Heart right ventricle (tissue), 16 donors: Measurements from ENCODE around the gene SNRNP40. TPM values are rescaled to one million over a fixed set of nuclear protein-coding genes. Genes with fewer than 3 reads are reported as not detected.

Experiments used
- ATAC-seq, 8 donors: fragments of 200-7000 bp; cut with Tn5 transposase; one replicate each; pipeline ENCODE4 v1.9.1; 2020; ENCODE audit warnings: mild to moderate bottlenecking in 8 of 8, moderate library complexity in 8 of 8, moderate number of reproducible peaks in 1 of 8
- DNase-seq, 2 donors: peaks; one replicate each; pipeline ENCODE4 v3.0.0-alpha.2; 2020
- H3K27ac ChIP-seq, 10 donors: fragments of 200-600 bp; sonication (generic) in 2 of 10; one replicate each; pipeline versions ENCODE4 v1.5.0 to v1.8.0; 2020 to 2022; ENCODE audit warnings: mild to moderate bottlenecking in 3 of 10
- H3K27me3 ChIP-seq, 7 donors: fragments of 200-600 bp; one replicate each; pipeline ENCODE4 v1.8.0; 2021 to 2022; ENCODE audit warnings: mild to moderate bottlenecking in 2 of 7
- H3K36me3 ChIP-seq, 9 donors: fragments of 200-600 bp; sonication (generic) in 1 of 9; one replicate each; pipeline versions ENCODE4 v1.5.0 to v1.8.0; 2020 to 2022; ENCODE audit warnings: mild to moderate bottlenecking in 2 of 9
- H3K4me1 ChIP-seq, 9 donors: fragments of 200-600 bp; sonication (generic) in 1 of 9; one replicate each; pipeline versions ENCODE4 v1.5.0 to v1.8.0; 2020 to 2022; ENCODE audit warnings: mild to moderate bottlenecking in 4 of 9
- H3K4me3 ChIP-seq, 10 donors: fragments of 200-600 bp; sonication (generic) in 2 of 10; one replicate each; pipeline versions ENCODE4 v1.5.0 to v1.8.0; 2020 to 2022; ENCODE audit warnings: mild to moderate bottlenecking in 7 of 10, moderate library complexity in 2 of 10
- H3K9me3 ChIP-seq, 11 donors: fragments of 200-600 bp in 10 of 11; sonication (generic) in 2 of 11; one replicate each; pipeline versions ENCODE4 v1.5.0 to v1.8.0; 2013 to 2022; ENCODE audit warnings: mild to moderate bottlenecking in 2 of 11, control low read depth in 1 of 11, moderate library complexity in 1 of 11
- CTCF ChIP-seq, 9 donors: fragments of 200-600 bp; sonication (generic) in 2 of 9; IDR thresholded peaks; one replicate each; pipeline versions ENCODE4 v1.5.0 to v1.8.0; 2021 to 2022; ENCODE audit warnings: antibody characterized with exemption in 9 of 9, mild to moderate bottlenecking in 5 of 9, moderate library complexity in 1 of 9
- WGBS, 2 donors: extraction: QIAGEN DNeasy Blood & Tissue Kit; methylation state at CpG; one replicate each; pipeline ENCODE4 v1.1.7; 2013; ENCODE audit warnings: inconsistent platforms in 1 of 2; 5-methylcytosine and 5-hydroxymethylcytosine counted together
- intact Hi-C, 10 donors: fragments of 100-400 bp; cut with DNase I; formaldehyde crosslinking; loops; one replicate each; pipeline versions ENCODE4 v1.11.1 to v1.14.2; 2022
- polyA plus RNA-seq, 2 donors: library from polyadenylated mRNA; stranded (reverse); fragments of 200-250 nt; gene quantifications; one replicate each; pipeline ENCODE4 v1.2.3, GENCODE V29; 2013
- total RNA-seq, 10 donors: library from RNA; stranded (reverse); fragmentation: NEBNext Ultra II Directional in 3 of 10; extraction: Animal tissue kit (Norgen Biotek cat#: 25700) in 3 of 10; gene quantifications; one replicate each; pipeline versions ENCODE4 v1.2.1 to v1.2.4, GENCODE V29; 2021 to 2023
- donor health status: Arrhythmogenic right ventricular cardiomyopathy.
- donor health status: ischemic (EF 13 %, LVEDD 7.1; RV severe dilation, severe dysfunction).
- donor health status: healthy with polysubstance abuse.
- donor health status: DM: no; HTN: yes; CAD: no.
- donor health status: DM: no; HTN: no; CAD: no.
- donor health status: ischemic (EF 25% LVEDD 6.9; RV normal size, moderate dysfunction).
- donor health status: ischemic (EF 25% LVEDD 5.7; RV mildly dilated, moderate dysfunction).
- donor health status: healthy.
- donor health status: DM: yes; HTN: yes; CAD: no.
- donor health status: Ischemic cardiomyopathy.
- donor health status: ischemic (EF 35%, LVEDD 5.7; RV mildly dilated, moderate dysfunction).
- donor health status: nonischemic (EF 11% LVEDD 7.7; RV severe dilation, severe dysfunction).
- donor health status: DM: yes; HTN: yes; CAD: no.
- donor health status: PGD.
- donor health status: ischemic (EF 29% LVEDD 5.4; RV normal size, mild dysfunction).
- donor health status: nonischemic (EF 23%, LVEDD 6.1; RV moderate dilation, normal function).

The SNRNP40 gene
- total and polyA plus RNA-seq, 12 donors: 9.7 to 25.3 (median 18.2) TPM

GRCh38 chr1:31310198-31310597 lies 13.6 kb upstream of the SNRNP40 start:
- H3K4me1 ChIP-seq: peaks cover 0 to 4% (median 0%) of the 10 kb centered on the region in 9 donors
- no peak overlapping the region for H3K27ac ChIP-seq
- DNase-seq (no peak), ATAC-seq (no peak)
- no peak for TF ChIP-seq CTCF (IDR thresholded peaks at IDR 0.05)
- intact Hi-C loops: no loop called here
- WGBS, 2 donors: 92 to 93% methylated on average over 4 of the region's 4 CpGs
- peaks cover 0 to 68% (median 16%) of the 10 kb centered on the region in 9 donors for H3K36me3 ChIP-seq
- no peaks in the 10 kb centered on the region for H3K27me3 ChIP-seq
- no peaks in the 10 kb centered on the region for H3K9me3 ChIP-seq
- H3K4me3 ChIP-seq: no peak overlapping the region

- 36 to 41% methylated on average over 1 of the region's 1 CpG for WGBS, 2 donors
- TF ChIP-seq CTCF (IDR thresholded peaks at IDR 0.05): no peak
- intact Hi-C loops: no loop called here
- ATAC-seq (no peak), DNase-seq (no peak)
- H3K36me3 ChIP-seq: peaks cover 0 to 46% (median 16%) of the 10 kb centered on the region in 9 donors
- H3K4me1 ChIP-seq: peaks cover 0 to 4% (median 0%) of the 10 kb centered on the region in 9 donors
- no peaks in the 10 kb centered on the region for H3K9me3 ChIP-seq
- H3K4me3 ChIP-seq: no peak overlapping the region
- H3K27me3 ChIP-seq: no peaks in the 10 kb centered on the region
- H3K27ac ChIP-seq: no peak overlapping the region
Observed at GRCh38 chr1:31308036-31308435, 11.4 kb upstream of the SNRNP40 start.

- no peaks in the 10 kb centered on the region for H3K9me3 ChIP-seq
- H3K4me1 ChIP-seq: peaks cover 0 to 4% (median 0%) of the 10 kb centered on the region in 9 donors
- 89 to 91% methylated on average over 3 of the region's 3 CpGs for WGBS, 2 donors
- H3K36me3 ChIP-seq: peaks cover 0 to 28% (median 8%) of the 10 kb centered on the region in 9 donors
- intact Hi-C loops: no loop called here
- H3K27me3 ChIP-seq: no peaks in the 10 kb centered on the region
- ATAC-seq (no peak), DNase-seq (no peak)
- no peak overlapping the region for H3K4me3 ChIP-seq
- no peak overlapping the region for H3K27ac ChIP-seq
- TF ChIP-seq CTCF (IDR thresholded peaks at IDR 0.05): no peak
Observed at GRCh38 chr1:31306278-31306677, 9.7 kb upstream of the SNRNP40 start.

GRCh38 chr1:31302709-31303441 lies 6.3 kb upstream of the SNRNP40 start:
- Histone ChIP-seq H3K27ac (no peak overlapping the region), H3K27me3 (no peaks in the 10 kb centered on the region), H3K9me3 (no peaks in the 10 kb centered on the region), H3K4me3 (no peak overlapping the region), H3K36me3 (peaks cover 0 to 5% (median 0%) of the 10 kb centered on the region in 9 donors), H3K4me1 (peaks cover 0 to 28% (median 15%) of the 10 kb centered on the region in 9 donors)
- no peak for ATAC-seq
- no peak for DNase-seq
- 75 to 81% methylated on average over 7 of the region's 7 CpGs for WGBS, 2 donors
- intact Hi-C loops: no loop called here
- no peak for TF ChIP-seq CTCF (IDR thresholded peaks at IDR 0.05)
